ENCODE results near the gene PTRH2. TPM values are rescaled to one million over a fixed set of nuclear protein-coding genes. Genes with fewer than 3 reads are reported as not detected.

The PTRH2 gene
- total and polyA plus RNA-seq, 2 donors (not counting 3 experiments of a cell fraction or from before 2014, with no cell fraction given) = 40.1 to 46.7 TPM

GRCh38 chr17:59745040-59745439, 37.8 kb upstream of the PTRH2 start:
- Histone ChIP-seq H2AFZ (ENCODE audit: low read depth, low read length) (no peak overlapping the region), H3K9me1 (replicated peaks; ENCODE audit: control insufficient read depth, extremely low read depth, insufficient read depth, low read length) (no peaks in the 10 kb centered on the region), H3K27ac (ENCODE audit: insufficient read depth, low read depth, low read length) (no peak overlapping the region), H4K20me1 (replicated peaks; ENCODE audit: control insufficient read depth, extremely low read depth, insufficient read depth, low read length) (no peaks in the 10 kb centered on the region), H3K27me3 (ENCODE audit: control insufficient read depth in 2 of 2, insufficient read depth in 2 of 2, low read length in 2 of 2) (no peaks in the 10 kb centered on the region), H3K4me2 (ENCODE audit: insufficient read depth, low read length) (no peak overlapping the region), H3K9ac (replicated peaks; ENCODE audit: extremely low read depth, insufficient read depth, low read length) (no peak overlapping the region), H3K79me2 (ENCODE audit: control insufficient read depth, insufficient read depth, low read length) (no peaks in the 10 kb centered on the region), H3K4me1 (ENCODE audit: control insufficient read depth, extremely low read depth, insufficient read depth, low read length) (no peaks in the 10 kb centered on the region), H3K4me3 (replicated peaks in 1 of 3; ENCODE audit: insufficient read depth in 1 of 3, low read depth in 1 of 3, low read length in 3 of 3) (no peak overlapping the region), H3K9me3 (replicated peaks; ENCODE audit: control insufficient read depth, insufficient read depth, low read length) (no peaks in the 10 kb centered on the region), H3K36me3 (ENCODE audit: control insufficient read depth in 2 of 2, extremely low read depth in 1 of 2, insufficient read depth in 2 of 2, low read length in 2 of 2) (peaks cover 0 to 3% of the 10 kb centered on the region in 2 experiments)
- FAIRE-seq (no peak), DNase-seq (ENCODE audit: low read depth, low spot score) (no peak)
- BruUV-seq (replicated peaks) = no TSS peak
- no peak for TF ChIP-seq EZH2 (IDR thresholded peaks at IDR 0.05; ENCODE audit: borderline replicate concordance, low read depth, low read length, severe bottlenecking)
- TF ChIP-seq CTCF (IDR thresholded peaks at IDR 0.05; ENCODE audit: extremely low read depth in 1 of 2, insufficient read depth in 1 of 2, low read depth in 1 of 2, low read length in 2 of 2) = no peak
- no peak for TF ChIP-seq GATA2 (IDR thresholded peaks at IDR 0.05; ENCODE audit: insufficient read depth, insufficient read length, low read depth, low read length)
- TF ChIP-seq JUN (IDR thresholded peaks at IDR 0.05; ENCODE audit: borderline replicate concordance, insufficient read depth, insufficient read length, low read depth) = no peak
- TF ChIP-seq MYC (IDR thresholded peaks at IDR 0.05; ENCODE audit: low read depth, low read length) = no peak
- TF ChIP-seq MAX (IDR thresholded peaks at IDR 0.05; ENCODE audit: insufficient read depth, insufficient read length) = no peak
- no peak for TF ChIP-seq POLR2A (IDR thresholded peaks at IDR 0.05; ENCODE audit: low read depth, low read length)
- no peak for TF ChIP-seq POLR2AphosphoS5 (IDR thresholded peaks at IDR 0.05; ENCODE audit: insufficient read depth, low read depth, low read length)
- no peak for TF ChIP-seq FOS (IDR thresholded peaks at IDR 0.05; ENCODE audit: borderline replicate concordance, insufficient read depth, low read length)
- ChIA-PET POLR2A (interaction anchor here (0.6 kb wide), 2 partner anchors 101 to 157 kb away, joined by 4 read pairs; no protein-coding TSS in a partner anchor), CTCF (interaction anchor here (0.7 to 1.8 kb wide), 12 partner anchors 9 to 435 kb away, joined by 3 to 10 read pairs (median 3); no protein-coding TSS in a partner anchor)
- intact Hi-C loops (cut with micrococcal nuclease) = loop anchor here (10.0 kb wide), 2 partner anchors 290 to 430 kb away; no protein-coding TSS in a partner anchor
- dilution Hi-C loops (cut with MboI; ENCODE audit: extremely low pct_ligation_motif_present, low sequenced_read_pairs) = loop anchor here (10.0 kb wide), 1 partner anchor 130 kb away; no protein-coding TSS in a partner anchor

Measured in endothelial cell of umbilical vein (primary cell).